Stimulated activated CD8-positive, alpha-beta memory T cell treated with anti-CD3 and anti-CD28 coated beads, Interleukin-4, amount 100 ng/mL, for 24 hours (primary cell): ENCODE results near the gene SHISA8.

Experiments used
- DNase-seq: peaks from one replicate; pipeline ENCODE4 v3.0.0-alpha.2; 2020; ENCODE audit warnings: low read depth

SHISA8 gene

GRCh38 chr22:41933411-41934177 lies 18.7 kb upstream of the SHISA8 start:
- no peak for DNase-seq

- DNase-seq = no peak
These were observed 17.5 kb upstream of the SHISA8 start for GRCh38 chr22:41932353-41932752.

- DNase-seq = no peak
These were observed 16.9 kb upstream of the SHISA8 start for GRCh38 chr22:41931701-41932269.

- DNase-seq = no peak
These were observed 14.5 kb upstream of the SHISA8 start for GRCh38 chr22:41929418-41929810.

- DNase-seq = no peak
These were observed 13.9 kb upstream of the SHISA8 start for GRCh38 chr22:41928593-41929417.

- DNase-seq = no peak
These were observed 12.9 kb upstream of the SHISA8 start for GRCh38 chr22:41927813-41928212.

- peak; percentile 72 for DNase-seq
These were observed 11.0 kb upstream of the SHISA8 start for GRCh38 chr22:41925783-41926460.

GRCh38 chr22:41923595-41924276 lies 8.9 kb upstream of the SHISA8 start:
- DNase-seq = no peak

GRCh38 chr22:41922940-41923594 lies 8.2 kb upstream of the SHISA8 start:
- no peak for DNase-seq

- no peak for DNase-seq
These were observed 7.5 kb upstream of the SHISA8 start for GRCh38 chr22:41922328-41922727.

GRCh38 chr22:41920271-41920976 lies 5.5 kb upstream of the SHISA8 start:
- DNase-seq = no peak

- DNase-seq = no peak
These were observed 4.7 kb upstream of the SHISA8 start for GRCh38 chr22:41919357-41920224.

- DNase-seq = no peak
These were observed 3.3 kb upstream of the SHISA8 start for GRCh38 chr22:41917903-41918791.

GRCh38 chr22:41917375-41917902 lies 2.6 kb upstream of the SHISA8 start:
- no peak for DNase-seq

- no peak for DNase-seq
These were observed 2.0 kb upstream of the SHISA8 start for GRCh38 chr22:41916745-41917358.

GRCh38 chr22:41915786-41916493 lies 1.1 kb upstream of the SHISA8 start:
- DNase-seq = no peak

GRCh38 chr22:41914611-41915034 lies 251 bp downstream of the SHISA8 start:
- no peak for DNase-seq
